HG02970 (cell line): ENCODE results near the gene PLB1.
"Not testable (repeated sequence)": the region's sequence is repeated elsewhere in the genome, so short reads cannot be mapped to it uniquely, and the experiment has no call there.

Experiments used
- ATAC-seq: cut with Tn5 transposase; IDR thresholded peaks from one replicate; pipeline ENCODE4 v1.9.1; 2021; ENCODE audit warnings: mild to moderate bottlenecking, moderate library complexity, moderate number of reproducible peaks; ENCODE audit not compliant: unreplicated experiment, low FRiP score

PLB1 gene

DNA sequence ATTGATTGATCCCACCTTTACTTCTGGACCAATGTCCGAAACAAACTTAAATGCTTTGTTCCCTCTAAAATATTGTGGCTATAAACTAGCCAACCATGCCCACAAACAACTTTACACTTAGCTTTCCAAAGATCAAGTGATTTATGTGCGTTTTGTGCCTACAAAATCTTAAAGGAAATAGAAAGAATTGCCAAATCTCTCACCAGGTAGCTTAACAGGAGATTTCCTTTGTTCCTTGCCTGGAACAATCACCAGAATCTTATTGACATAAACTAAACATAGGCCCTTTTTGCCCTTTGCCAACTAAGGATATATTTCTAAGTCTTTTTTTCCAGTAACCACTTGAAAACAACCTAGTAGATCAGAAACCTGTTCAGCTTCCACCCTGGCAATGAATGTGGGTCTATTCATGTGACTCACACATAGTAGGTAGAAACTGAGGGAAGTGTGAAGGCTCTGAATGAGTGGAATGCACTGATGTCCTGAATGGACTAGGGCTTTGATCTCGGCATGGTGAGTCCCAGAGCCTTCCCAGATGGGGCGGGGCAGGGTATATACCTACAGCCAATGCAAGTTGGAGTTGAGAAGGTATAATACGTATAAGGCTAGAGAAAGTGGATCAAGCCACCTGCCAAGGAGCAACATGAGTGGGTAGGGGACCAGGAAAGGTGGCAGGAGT lies 161.2 kb downstream of the PLB1 start:
- no peak for ATAC-seq

DNA sequence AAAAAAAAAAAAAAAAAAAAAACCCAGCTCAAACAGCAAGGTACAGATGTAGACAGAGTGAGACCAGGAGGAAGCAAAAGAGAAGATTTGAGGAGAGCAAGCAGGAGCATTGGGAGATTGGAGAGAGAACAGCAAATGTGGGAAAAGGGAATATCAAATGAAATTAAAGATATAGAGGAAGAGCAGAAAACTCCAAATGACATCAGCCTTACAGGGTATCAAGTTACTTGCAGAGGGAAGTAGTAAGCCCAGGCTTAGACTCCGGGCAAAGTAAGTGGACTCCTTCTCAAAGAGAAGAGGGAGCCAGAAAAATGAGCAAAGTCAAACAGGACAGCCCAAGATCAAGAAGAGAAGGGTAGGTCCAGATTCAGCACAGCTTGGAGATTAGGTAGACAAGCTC lies 162.5 kb downstream of the PLB1 start:
- no peak for ATAC-seq

DNA sequence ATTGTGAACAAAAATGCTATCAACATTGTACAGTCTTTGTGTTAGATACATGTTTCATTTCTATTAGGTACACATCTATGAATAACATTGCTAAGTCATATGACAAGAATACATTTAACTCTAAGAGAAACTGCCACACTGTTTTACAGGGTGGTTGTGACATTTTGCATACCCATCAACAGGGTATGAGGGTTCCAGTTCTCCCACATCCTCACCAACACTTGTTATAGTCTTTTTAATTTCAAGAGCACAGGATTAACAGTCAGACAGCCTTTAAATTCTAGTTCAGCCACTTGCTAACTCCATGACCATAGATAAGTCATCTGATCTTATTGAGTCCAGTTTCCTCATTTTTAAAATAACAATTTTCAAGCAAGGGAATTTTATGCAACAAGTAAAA lies 163.3 kb downstream of the PLB1 start:
- no peak for ATAC-seq

DNA sequence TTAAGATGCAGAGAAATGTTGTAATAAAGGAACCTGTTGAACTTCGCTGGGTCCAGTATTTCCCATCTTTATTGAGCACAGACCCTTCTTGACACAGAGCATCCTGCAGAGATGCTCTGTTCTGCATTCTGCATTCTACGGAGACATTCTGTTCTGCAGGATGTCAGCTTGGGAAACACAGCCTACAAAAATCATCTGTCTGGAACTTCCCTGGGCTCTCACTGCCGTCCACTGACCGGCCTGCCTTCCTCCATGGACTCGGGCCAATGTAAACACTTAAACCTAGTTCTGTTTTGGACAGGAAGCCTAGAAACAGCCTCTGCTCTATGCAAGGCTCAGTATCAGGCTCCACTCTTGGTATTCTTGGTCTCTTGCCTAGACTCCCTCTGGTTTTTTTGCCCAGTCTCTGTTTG lies 165.7 kb downstream of the PLB1 start:
- no peak for ATAC-seq

DNA sequence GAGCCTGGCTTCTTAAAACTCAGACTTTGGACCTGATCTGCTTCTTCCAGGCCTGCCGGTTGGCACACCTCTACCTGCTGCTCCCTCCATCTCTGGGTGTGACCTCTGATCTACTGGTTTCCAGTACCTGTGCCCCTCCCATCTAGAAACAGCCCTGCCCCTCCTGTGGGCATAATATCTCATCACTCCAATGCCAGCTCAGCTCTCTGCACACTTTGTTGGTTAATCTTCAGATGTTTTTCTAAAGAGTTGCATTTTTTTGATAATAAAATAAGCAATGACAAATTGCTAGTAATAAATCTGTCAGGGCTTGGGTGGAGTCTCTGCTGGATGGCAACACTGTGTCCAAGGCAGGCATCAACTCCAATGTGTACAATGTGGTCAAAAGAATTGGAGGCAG lies 166.2 kb downstream of the PLB1 start:
- no peak for ATAC-seq

DNA sequence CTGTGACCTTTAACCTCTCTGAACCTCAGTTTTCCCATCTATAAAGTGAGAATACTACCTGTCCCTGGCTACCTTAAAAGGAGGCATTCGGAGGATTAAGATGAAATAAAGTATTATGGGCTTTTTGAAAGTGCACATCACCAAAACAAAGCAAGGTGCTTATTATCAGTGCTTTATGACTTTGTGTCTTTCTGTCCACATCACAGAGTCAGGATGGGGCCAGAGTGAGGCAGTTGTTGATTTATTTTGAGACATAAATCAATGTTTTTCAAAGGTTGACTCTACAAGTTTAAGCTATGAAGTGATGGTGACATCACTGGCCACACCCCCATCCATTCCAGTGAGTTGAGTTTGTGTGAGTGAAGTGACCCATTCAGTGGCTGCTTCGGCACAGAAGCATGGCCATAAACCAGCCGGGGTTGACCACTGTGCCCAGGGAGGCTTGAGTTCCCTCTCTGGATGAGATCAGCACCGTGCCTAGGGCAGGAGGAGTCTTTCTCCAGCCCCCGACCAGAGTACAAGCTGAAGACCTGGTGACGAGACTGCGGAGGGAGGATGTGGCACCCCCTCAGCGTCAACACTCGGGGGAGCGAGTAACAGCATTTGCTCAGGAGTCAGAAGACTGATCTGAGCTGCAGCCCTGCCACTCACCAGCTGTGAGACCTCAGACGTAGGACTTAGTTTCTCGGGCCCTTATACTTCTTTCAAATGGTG lies 166.8 kb downstream of the PLB1 start:
- no peak for ATAC-seq

DNA sequence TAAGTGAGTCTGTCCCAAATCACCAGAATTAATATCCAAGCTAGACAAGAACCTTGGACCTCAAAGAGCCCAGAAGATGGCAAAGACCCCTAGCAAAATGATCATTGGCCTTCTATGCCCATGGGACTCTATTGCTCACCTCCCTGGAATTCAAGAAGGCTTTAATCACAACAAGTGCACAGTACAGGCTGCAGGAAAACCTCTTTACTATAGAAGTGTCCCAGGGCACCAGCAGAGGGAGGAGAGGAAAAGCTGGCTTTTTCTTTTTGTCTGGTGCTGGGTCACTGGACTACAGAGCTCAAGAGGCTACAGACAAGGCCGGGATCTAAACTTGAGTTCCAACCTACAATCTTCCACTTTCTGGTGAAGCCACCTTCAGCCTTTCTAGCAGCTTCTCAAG lies 167.5 kb downstream of the PLB1 start:
- ATAC-seq, result no peak

DNA sequence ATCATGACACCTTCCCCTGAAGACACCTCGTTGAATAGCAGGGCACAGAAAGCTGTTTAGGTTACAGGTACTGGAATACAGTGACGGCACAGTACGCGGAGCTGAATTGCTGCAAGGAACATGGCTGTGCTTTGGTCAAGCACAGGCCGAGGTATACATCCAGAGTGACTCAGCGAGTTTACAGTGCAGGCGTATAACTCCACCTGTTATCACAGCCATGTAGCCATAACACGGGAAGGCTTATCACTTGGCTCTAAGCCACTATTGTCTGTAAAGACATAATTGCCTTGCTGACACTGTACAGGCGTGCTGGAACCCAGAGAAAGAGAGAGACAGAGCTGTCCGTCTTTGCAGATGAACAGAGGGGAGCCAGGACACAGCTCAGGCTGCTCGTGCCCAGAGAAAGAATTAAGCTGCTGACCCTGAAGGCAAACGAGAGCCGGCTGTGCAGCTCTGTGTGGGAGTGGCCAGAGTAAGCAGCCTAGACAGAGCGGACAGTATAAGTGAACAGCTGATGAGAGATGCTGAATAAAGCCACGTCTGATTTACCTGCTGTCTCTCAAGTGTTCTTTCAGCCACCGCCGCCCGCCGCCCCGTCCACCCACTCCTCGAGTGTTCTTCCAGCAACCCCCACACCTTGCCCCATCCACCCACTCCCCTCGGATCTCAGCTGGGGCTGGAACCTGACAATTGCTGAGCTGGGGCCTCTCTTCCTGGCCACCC lies 168.4 kb downstream of the PLB1 start:
- no peak for ATAC-seq

DNA sequence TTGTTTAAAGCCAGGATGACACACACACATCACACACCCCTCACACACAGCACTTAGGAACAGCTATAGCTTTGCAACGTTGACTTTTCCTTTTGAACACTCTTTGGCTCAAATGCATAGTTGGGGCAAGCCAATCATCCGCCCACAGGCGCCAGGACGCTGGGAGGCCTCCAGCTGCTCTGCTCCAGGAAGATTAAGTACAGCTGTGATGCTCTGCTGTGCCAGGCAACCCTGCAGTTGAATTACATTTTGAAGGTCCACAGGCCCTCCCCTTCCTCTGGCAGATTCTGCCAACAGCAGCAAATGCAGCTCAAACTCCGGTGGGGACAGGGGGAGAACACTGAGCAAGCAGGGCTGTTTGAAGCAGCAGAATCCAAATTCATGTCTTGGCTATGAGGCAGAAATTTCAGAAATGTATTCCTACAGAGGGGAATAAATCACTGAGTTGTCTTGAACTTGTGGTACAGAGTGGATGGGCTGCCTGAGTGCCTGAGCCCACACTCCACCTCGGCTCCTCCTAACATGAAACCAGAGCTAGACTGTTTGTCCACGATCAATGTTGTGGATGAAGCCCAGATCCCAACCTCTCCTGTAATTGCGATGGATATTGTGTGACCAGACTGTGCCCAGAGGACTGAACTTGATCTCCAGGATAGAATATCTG lies 169.3 kb downstream of the PLB1 start:
- no peak for ATAC-seq

DNA sequence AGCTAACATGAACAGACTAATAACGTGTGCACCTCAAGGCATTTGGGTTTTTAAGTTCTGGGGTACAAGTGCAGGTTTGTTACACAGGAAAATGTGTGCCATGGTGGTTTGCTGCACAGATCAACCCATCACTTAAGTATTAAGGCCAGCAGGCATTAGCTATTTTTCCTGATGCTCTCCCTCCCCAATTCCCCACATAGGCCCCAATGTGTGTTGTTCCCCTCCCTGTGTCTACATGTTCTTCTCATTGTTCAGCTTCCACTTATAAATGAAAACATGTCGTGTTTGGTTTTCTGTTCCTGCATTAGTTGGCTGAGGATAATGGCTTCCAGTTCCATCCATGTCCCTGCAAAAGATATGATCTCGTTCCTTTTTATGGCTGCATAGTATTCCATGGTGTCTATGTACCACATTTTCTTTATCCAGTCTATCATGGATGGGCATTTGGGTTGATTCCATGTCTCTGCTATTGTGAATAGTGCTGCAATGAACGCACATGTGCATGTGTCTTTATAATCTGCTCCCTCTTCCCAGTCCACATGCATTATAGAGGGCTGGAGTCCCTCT lies 170.0 kb downstream of the PLB1 start:
- ATAC-seq, result not testable (repeated sequence)

DNA sequence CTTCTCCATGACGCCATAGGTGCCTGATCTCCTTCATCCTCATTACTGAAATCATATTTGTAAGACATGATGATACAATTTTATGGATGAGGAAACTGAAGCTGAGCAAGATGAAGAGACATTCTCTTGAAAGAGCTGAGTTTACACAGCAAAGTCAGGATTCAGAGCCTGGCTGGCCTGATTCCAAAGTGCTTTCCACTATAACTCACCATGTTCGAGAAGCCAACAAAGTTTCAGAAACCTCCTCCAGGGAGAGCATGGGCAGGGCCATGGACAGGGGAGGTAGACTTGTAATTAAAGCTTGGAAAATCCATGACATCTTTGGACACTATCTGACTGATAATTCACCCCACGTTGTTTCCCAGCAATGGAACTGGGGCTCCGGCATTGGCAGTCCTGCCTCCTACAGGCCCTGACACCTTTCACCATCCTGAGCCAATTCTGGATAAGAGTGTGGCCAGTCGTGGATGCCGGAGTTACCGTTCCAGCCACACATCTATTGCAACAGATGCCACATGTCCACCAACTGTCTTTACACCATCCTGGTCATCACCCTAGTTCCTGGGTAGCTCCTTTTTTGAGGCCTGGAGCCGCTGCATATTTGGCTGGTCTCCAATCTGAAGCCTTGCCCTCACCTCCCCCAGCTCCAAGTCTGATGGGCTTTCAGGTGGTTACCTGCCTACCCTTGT lies 170.8 kb downstream of the PLB1 start:
- ATAC-seq, result no peak

DNA sequence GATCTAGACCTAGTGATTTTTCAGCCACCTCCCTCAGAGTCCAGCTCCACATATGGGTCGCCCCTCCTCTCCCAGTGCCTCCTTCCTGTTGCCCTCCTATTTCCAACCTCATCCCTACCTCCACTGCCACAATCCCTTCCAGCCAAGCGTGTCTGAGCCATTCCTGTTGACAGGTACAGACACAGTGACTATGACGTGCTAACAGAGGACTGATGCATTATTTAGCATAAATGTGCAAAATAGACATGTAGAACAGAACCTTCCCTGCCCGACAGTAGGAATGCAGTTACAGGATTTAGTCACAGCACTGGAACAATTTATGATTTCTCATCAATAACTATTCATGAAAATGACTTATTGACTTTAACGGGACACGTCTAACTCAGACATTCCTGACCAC lies 171.4 kb downstream of the PLB1 start:
- ATAC-seq, result no peak

DNA sequence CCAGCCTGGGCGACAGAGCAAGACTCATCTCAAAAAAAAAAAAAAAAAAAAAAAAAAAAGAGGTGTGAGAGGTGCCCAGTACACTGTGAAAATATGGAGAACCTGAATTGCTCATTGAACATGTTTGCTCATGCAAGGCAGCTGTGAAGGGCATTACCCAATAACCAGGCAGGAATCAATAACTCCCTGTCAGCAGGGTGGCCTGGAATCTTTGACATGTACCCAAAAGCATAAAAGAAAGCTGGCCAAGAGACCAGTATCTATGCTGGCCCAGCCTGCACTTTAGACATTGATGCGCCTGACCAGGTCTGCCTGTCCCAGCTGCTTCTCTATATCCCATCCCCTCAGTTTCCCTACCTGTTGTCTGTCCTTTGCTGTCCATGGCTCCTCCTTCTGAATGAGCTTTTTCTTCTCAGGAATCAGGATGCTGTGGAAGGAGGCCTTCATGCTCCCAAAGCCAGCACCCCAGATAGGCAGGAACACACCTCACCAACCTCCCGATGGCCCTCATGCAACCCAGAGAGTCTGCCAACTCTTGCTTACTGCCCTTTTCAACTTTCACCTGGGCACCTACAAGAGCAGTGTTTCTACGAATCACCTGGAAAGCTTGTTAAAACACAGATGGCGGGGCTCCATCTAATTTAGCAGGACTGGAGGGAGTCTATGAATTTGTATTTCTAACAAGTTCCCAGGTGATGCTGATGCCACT lies 172.4 kb downstream of the PLB1 start:
- ATAC-seq, result no peak

DNA sequence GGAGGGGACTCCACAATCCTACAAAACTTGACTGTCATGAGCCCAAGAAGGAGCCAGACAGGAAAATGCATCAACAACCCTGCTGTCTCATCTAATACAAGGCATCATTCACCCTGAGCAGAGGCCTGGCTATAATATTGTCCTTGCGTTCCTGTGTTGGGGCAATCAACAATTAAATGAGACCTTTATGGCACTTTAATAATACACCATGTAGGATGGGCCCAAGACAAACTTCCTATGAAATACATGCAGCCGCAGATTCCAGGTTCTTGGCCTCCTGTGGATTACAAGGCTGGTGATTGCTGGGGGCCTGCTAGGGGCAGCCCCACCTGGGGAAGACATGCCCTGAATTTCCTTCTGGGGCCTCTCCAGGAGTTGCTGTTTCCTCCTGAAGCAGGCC lies 173.0 kb downstream of the PLB1 start:
- no peak for ATAC-seq

DNA sequence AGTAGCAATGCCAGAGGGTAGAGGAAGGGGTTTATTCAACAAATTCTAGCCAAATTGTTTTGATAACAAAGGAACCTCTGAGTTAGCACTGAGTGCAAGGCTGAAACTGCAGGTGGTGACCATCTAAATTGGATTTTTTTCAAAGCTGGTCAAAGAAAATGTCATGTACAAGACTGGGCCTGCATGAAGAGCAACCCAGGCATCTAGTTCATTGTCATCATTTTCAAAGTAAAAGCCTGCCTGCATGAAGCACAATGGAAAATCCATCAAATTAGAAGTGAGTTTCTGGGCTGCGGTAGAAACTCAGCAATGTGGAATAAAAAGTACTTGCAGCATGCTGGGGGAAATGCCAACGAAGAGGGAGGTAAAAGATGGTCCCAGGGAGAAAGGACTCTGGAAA lies 175.0 kb downstream of the PLB1 start:
- no peak for ATAC-seq

DNA sequence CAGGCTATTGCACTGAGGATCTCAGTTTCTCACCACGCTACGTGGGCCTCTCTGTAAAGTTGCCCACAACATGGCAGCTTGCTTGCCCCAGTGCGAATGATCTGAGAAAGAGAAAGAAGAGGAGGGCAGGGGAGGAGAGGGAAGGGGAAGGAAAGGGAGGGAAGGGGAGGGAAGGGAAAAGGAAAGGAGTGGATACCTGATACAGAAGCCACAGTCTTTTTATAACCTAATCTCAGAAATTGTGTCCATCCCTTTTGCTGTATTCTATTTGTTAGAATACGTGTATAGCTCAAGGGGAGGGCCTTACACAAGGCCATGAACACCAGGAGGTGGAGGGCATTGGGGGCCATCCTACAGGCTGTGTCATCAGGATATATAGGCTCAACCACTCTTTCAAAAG lies 177.5 kb downstream of the PLB1 start:
- ATAC-seq, result no peak

DNA sequence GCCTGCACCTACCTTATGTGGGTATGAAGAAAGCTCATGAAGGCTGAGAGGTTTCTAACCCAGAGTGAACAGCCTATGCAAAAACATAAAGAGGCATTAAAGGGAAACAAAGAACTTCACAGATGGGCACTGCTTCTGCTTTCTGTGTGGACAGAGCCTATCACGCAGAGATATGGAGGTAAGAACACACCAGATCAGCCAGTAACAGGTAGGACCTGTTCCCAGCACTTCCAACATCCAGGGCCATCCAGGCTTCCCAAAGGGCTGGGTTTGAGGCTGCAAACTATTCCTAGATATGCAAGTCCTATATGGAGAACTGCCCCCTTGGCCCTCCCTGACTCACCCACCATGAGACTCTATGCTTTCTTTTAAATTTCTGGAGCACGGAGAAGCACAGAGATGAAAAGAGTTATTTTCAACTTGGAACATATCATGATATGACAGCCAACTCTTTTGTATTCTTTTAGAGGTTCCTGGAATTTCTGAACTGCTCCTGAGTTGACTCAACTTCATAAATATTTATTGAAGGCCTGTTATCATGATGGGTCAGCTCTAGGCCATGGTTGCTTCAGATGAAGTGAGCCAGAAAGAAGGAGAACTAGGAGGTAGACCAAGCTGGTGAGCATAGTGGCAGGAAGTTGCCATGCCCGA lies 178.3 kb downstream of the PLB1 start:
- ATAC-seq, result no peak

DNA sequence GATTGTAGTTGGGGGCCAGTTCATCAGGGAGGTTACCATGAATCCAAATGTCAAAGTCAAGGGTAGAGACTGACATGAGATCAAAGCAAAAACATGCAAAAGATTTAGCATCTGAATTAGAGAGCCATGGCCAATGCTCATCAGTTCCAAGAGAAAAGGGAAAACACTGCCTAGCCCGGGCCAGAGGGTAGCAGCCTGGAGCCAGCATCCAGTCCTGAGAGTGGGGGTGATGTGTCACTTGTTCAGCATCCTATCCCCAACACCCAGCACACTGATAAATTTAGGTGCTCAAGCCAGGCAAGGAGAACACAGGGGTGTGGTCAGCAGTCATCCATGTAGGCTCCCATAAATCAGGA lies 178.8 kb downstream of the PLB1 start:
- no peak for ATAC-seq

DNA sequence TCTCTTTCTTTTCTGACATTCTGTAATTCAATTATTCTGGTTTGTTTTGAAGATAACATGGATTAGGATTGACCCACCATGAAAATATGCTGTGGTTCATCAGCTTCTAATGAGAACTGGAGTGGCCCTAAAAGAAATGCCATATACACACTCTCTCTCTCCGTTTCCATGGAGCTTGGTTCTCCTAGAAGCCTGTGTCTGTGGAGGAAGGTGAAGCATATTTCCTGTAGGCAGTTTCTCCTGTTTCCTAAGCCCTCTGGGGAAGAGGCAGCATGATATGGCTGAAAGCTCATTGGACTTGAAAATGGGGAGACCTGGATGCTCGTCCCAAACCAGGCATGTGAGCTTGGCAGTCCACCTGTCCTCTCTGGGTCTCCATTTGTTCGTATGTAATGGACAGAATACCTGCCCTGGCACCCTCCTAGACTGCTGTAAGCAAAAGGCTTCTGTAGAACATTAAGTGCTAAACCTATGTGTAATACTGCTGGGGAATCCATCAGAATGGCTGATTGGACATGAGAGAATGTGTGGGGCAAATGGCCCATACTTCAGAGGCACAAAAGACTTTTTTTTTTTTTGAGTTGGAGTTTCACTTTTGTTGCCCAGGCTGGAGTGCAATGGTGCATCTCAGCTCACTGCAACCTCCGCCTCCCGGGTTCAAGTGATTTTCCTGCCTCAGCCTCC lies 180.4 kb downstream of the PLB1 start:
- ATAC-seq, result no peak
